Suprapubic skin (tissue), 4 donors: ENCODE data around the gene SERINC2. TPM values are rescaled to one million over a fixed set of nuclear protein-coding genes. Genes with fewer than 3 reads are reported as not detected.
A peak's percentile ranks its signal among the peaks of the same experiment; 100 is the strongest.

Source experiments
- DNase-seq, 2 donors: peaks; one replicate each; pipeline ENCODE4 v3.0.0-alpha.2; 2019; ENCODE audit warnings: low spot score in 2 of 2
- H3K27ac ChIP-seq: fragments of 200-600 bp; sonication (generic); one replicate; pipeline ENCODE4 v1.5.1; 2019
- H3K27me3 ChIP-seq: fragments of 200-600 bp; sonication (generic); one replicate; pipeline ENCODE4 v1.5.1; 2019
- H3K36me3 ChIP-seq: fragments of 200-600 bp; sonication (generic); one replicate; pipeline ENCODE4 v1.5.1; 2019
- H3K4me1 ChIP-seq: fragments of 200-600 bp; sonication (generic); one replicate; pipeline ENCODE4 v1.5.1; 2019
- H3K4me3 ChIP-seq: fragments of 200-600 bp; sonication (generic); one replicate; pipeline ENCODE4 v1.5.1; 2019; ENCODE audit warnings: mild to moderate bottlenecking
- H3K9me3 ChIP-seq: fragments of 200-600 bp; sonication (generic); one replicate; pipeline ENCODE4 v1.5.1; 2019
- CTCF ChIP-seq, 2 donors: fragments of 200-600 bp in 1 of 2; fragments of 450-650 bp in 1 of 2; sonication (generic) in 1 of 2; IDR thresholded peaks; one replicate each; pipeline ENCODE4 v1.5.1; 2016 to 2019; ENCODE audit warnings: antibody characterized with exemption in 2 of 2, mild to moderate bottlenecking in 1 of 2, moderate library complexity in 1 of 2
- EP300 ChIP-seq: sonication (generic); formaldehyde crosslinking; IDR thresholded peaks from one replicate; pipeline ENCODE4 v1.6.1; 2017; ENCODE audit warnings: antibody characterized with exemption
- POLR2A ChIP-seq, 2 donors: fragments of 450-650 bp; IDR thresholded peaks; one replicate each; pipeline ENCODE4 v1.6.1; 2017; ENCODE audit warnings: antibody characterized with exemption in 2 of 2, mild to moderate bottlenecking in 2 of 2, moderate library complexity in 2 of 2
- POLR2AphosphoS5 ChIP-seq, 3 donors: sonication (generic); formaldehyde crosslinking; IDR thresholded peaks; one replicate each; pipeline ENCODE4 v1.6.1; 2017; ENCODE audit warnings: antibody characterized with exemption in 3 of 3
- WGBS: methylation state at CpG from one replicate; pipeline ENCODE4 v1.1.5; 2018; 5-methylcytosine and 5-hydroxymethylcytosine counted together
- total RNA-seq, 4 donors: library from RNA; depleted of rRNA; stranded (reverse); fragments of >200 nt; gene quantifications; one replicate each; pipeline ENCODE4 v1.1.0, GENCODE V29; 2016

Gene SERINC2
- total RNA-seq: 10 to 100 TPM; 52.9 to 95.6 (median 68.3) TPM

- Histone ChIP-seq H3K9me3 (no peaks in the 10 kb centered on the region), H3K4me3 (peak within 1 kb of the TSS; percentile 73), H3K36me3 (no peaks in the 10 kb centered on the region), H3K4me1 (peaks cover 37% of the 10 kb centered on the region), H3K27ac (peak within 1 kb of the TSS; percentile 80), H3K27me3 (no peaks in the 10 kb centered on the region)
- WGBS: 4% methylated on average over 15 of the region's 63 CpGs
- TF ChIP-seq POLR2A (IDR thresholded peaks at IDR 0.05) (no peak), POLR2AphosphoS5 (IDR thresholded peaks at IDR 0.05) (no peak), CTCF (IDR thresholded peaks at IDR 0.05) (no peak), EP300 (no peak)
- no peak for DNase-seq
Measured at GRCh38 chr1:31412732-31413404, at the start of gene SERINC2. Gene SERINC2, plus strand, starts transcription at chr1:31413213. Its CDS starts 53 bp downstream, at chr1:31413266.

- Histone ChIP-seq H3K36me3 (peaks cover 56% of the 10 kb centered on the region), H3K27ac (no peak overlapping the region), H3K9me3 (no peaks in the 10 kb centered on the region), H3K27me3 (no peaks in the 10 kb centered on the region), H3K4me1 (no peaks in the 10 kb centered on the region), H3K4me3 (no peak overlapping the region)
- peak in 1 of 2 donors; percentile 53 for DNase-seq
- 96% methylated on average over 3 of the region's 3 CpGs for WGBS
- TF ChIP-seq EP300: no peak
- no peak for TF ChIP-seq POLR2A (IDR thresholded peaks at IDR 0.05)
- TF ChIP-seq POLR2AphosphoS5 (IDR thresholded peaks at IDR 0.05): no peak
- no peak for TF ChIP-seq CTCF (IDR thresholded peaks at IDR 0.05)
Measured at GRCh38 chr1:31364561-31365250, 48.3 kb upstream of the SERINC2 start.

- H3K4me1 ChIP-seq: peaks cover 6% of the 10 kb centered on the region
- H3K36me3 ChIP-seq: peaks cover 47% of the 10 kb centered on the region
- no peaks in the 10 kb centered on the region for H3K9me3 ChIP-seq
- peak in 1 of 2 donors; percentile 6 for DNase-seq
- H3K27me3 ChIP-seq: no peaks in the 10 kb centered on the region
- no peak overlapping the region for H3K4me3 ChIP-seq
- 83% methylated on average over 2 of the region's 2 CpGs for WGBS
- TF ChIP-seq CTCF (IDR thresholded peaks at IDR 0.05) (no peak), EP300 (no peak), POLR2A (IDR thresholded peaks at IDR 0.05) (no peak), POLR2AphosphoS5 (IDR thresholded peaks at IDR 0.05) (no peak)
- H3K27ac ChIP-seq: no peak overlapping the region
Measured at GRCh38 chr1:31366796-31367195, 46.2 kb upstream of the SERINC2 start.

- Histone ChIP-seq H3K4me3 (no peak overlapping the region), H3K27ac (no peak overlapping the region), H3K4me1 (peaks cover 25% of the 10 kb centered on the region), H3K9me3 (no peaks in the 10 kb centered on the region), H3K27me3 (no peaks in the 10 kb centered on the region), H3K36me3 (peaks cover 42% of the 10 kb centered on the region)
- 90% methylated on average over 3 of the region's 3 CpGs for WGBS
- DNase-seq: peak in 1 of 2 donors; percentile 23
- TF ChIP-seq POLR2A (IDR thresholded peaks at IDR 0.05) (no peak), POLR2AphosphoS5 (IDR thresholded peaks at IDR 0.05) (no peak), EP300 (no peak), CTCF (IDR thresholded peaks at IDR 0.05) (no peak)
Measured at GRCh38 chr1:31368611-31369107, 44.4 kb upstream of the SERINC2 start.

GRCh38 chr1:31370021-31370420, 43.0 kb upstream of the SERINC2 start:
- Histone ChIP-seq H3K27ac (no peak overlapping the region), H3K4me1 (peaks cover 36% of the 10 kb centered on the region), H3K27me3 (no peaks in the 10 kb centered on the region), H3K36me3 (peaks cover 29% of the 10 kb centered on the region), H3K9me3 (no peaks in the 10 kb centered on the region), H3K4me3 (no peak overlapping the region)
- 81% methylated on average over 2 of the region's 2 CpGs for WGBS
- DNase-seq: no peak
- TF ChIP-seq EP300 (no peak), POLR2A (IDR thresholded peaks at IDR 0.05) (no peak), POLR2AphosphoS5 (IDR thresholded peaks at IDR 0.05) (no peak), CTCF (IDR thresholded peaks at IDR 0.05) (no peak)
